ENCODE measurements around the gene ZNF385A.
"Not testable (repeated sequence)": the region's sequence is repeated elsewhere in the genome, so short reads cannot be mapped to it uniquely, and the experiment has no call there.

Gene ZNF385A

GRCh38 chr12:54352891-54353874, 31.4 kb downstream of the ZNF385A start:
- DNase-seq, result no peak

GRCh38 chr12:54352022-54352531, 32.5 kb downstream of the ZNF385A start:
- peak; percentile 63 for DNase-seq

GRCh38 chr12:54351341-54351740, 33.2 kb downstream of the ZNF385A start:
- no peak for DNase-seq

- DNase-seq, result no peak
Measured at GRCh38 chr12:54350743-54351142, 33.8 kb downstream of the ZNF385A start.

- DNase-seq, result no peak
Measured at GRCh38 chr12:54349679-54350078, 34.9 kb downstream of the ZNF385A start.

- DNase-seq, result no peak
Measured at GRCh38 chr12:54349036-54349435, 35.5 kb downstream of the ZNF385A start.

- no peak for DNase-seq
Measured at GRCh38 chr12:54341378-54342300, 42.9 kb downstream of the ZNF385A start.

- no peak for DNase-seq
Measured at GRCh38 chr12:54340846-54341245, 43.7 kb downstream of the ZNF385A start.

GRCh38 chr12:54338698-54339296, 45.7 kb downstream of the ZNF385A start:
- no peak for DNase-seq

- no peak for DNase-seq
Measured at GRCh38 chr12:54337854-54338650, 46.5 kb downstream of the ZNF385A start.

- DNase-seq, result no peak
Measured at GRCh38 chr12:54337280-54337842, 47.2 kb downstream of the ZNF385A start.

- DNase-seq, result no peak
Measured at GRCh38 chr12:54333420-54334034, 51.0 kb downstream of the ZNF385A start.

- no peak for DNase-seq
Measured at GRCh38 chr12:54331461-54331860, 53.1 kb downstream of the ZNF385A start.

- no peak for DNase-seq
Measured at GRCh38 chr12:54330442-54330841, 54.1 kb downstream of the ZNF385A start.

- no peak for DNase-seq
Measured at GRCh38 chr12:54329759-54330158, 54.8 kb downstream of the ZNF385A start.

GRCh38 chr12:54328595-54329337, 55.8 kb downstream of the ZNF385A start:
- DNase-seq, result no peak

GRCh38 chr12:54325442-54326109, 59.0 kb downstream of the ZNF385A start:
- DNase-seq, result not testable (repeated sequence)

GRCh38 chr12:54324617-54325441, 59.7 kb downstream of the ZNF385A start, which contains the start of gene COPZ1:
COPZ1 (plus strand) TSS chr12:54325131; CDS start chr12:54325164, 33 bp downstream.
- peak; percentile 92 for DNase-seq

- DNase-seq, result no peak
Measured at GRCh38 chr12:54321363-54321762, 63.2 kb downstream of the ZNF385A start.

Data from stimulated activated CD8-positive, alpha-beta memory T cell treated with anti-CD3 and anti-CD28 coated beads, Interleukin-4, amount 100 ng/mL, for 48 hours (primary cell).